Endothelial cell of umbilical vein (primary cell): ENCODE measurements around the gene SLC24A3. TPM values are rescaled to one million over a fixed set of nuclear protein-coding genes. Genes with fewer than 3 reads are reported as not detected.
A peak's percentile ranks its signal among the peaks of the same experiment; 100 is the strongest.

Experiments
- BruUV-seq: library from RNA; stranded (reverse); fragments of 400-500 nt; replicated peaks from 2 replicates; lab custom pipeline; 2021; lab: Mats Ljungman, UMichigan
- CTCF ChIA-PET: fragments of 300-600, 350-600 bp; sonication (Branson Sonifier 250); formaldehyde crosslinking; loops from one replicate; lab custom pipeline; 2021; ENCODE audit warnings: antibody characterized with exemption, inconsistent platforms; lab: Charles Lee
- POLR2A ChIA-PET: fragments of 300-600, 350-600 bp; sonication (Branson Sonifier 250); formaldehyde crosslinking; loops from one replicate; lab custom pipeline; 2021; ENCODE audit warnings: antibody characterized with exemption, inconsistent platforms; lab: Charles Lee
- DNase-seq: peaks from one replicate; pipeline ENCODE4 v3.0.0-alpha.2; 2011; ENCODE audit warnings: low read depth, low spot score
- FAIRE-seq: peaks from 2 replicates; lab custom pipeline; 2011; peaks lifted over from hg19 to GRCh38; lab: Jason Lieb, UNC
- H2AFZ ChIP-seq: 2 replicates; pipeline ENCODE4 v1.6.0; 2012; ENCODE audit warnings: low read depth, low read length, control low read depth, inconsistent platforms
- H3K27ac ChIP-seq: 2 replicates; pipeline ENCODE4 v1.5.1; 2011; ENCODE audit warnings: low read depth, mild to moderate bottlenecking, control low read depth, low read length, moderate library complexity; ENCODE audit not compliant: insufficient read depth
- H3K27me3 ChIP-seq, 2 experiments: 2 replicates each; pipeline versions ENCODE4 v1.6.0 to v1.6.1; 2011; ENCODE audit warnings: low read length in 2 of 2, mixed read lengths in 1 of 2; ENCODE audit not compliant: control insufficient read depth in 2 of 2, insufficient read depth in 2 of 2
- H3K36me3 ChIP-seq, 2 experiments: 2 replicates in 1 of 2; 3 replicates in 1 of 2; pipeline ENCODE4 v1.5.1; 2011; ENCODE audit warnings: low read length in 2 of 2, mild to moderate bottlenecking in 1 of 2, moderate library complexity in 1 of 2; ENCODE audit not compliant: control insufficient read depth in 2 of 2, insufficient read depth in 2 of 2; ENCODE audit errors: extremely low read depth in 1 of 2
- H3K4me1 ChIP-seq: 3 replicates; pipeline ENCODE4 v1.5.1; 2011; ENCODE audit warnings: mild to moderate bottlenecking, low read length; ENCODE audit not compliant: control insufficient read depth, insufficient read depth; ENCODE audit errors: extremely low read depth
- H3K4me2 ChIP-seq: 2 replicates; pipeline ENCODE4 v1.6.1; 2011; ENCODE audit warnings: low read length, control low read depth, mixed read lengths; ENCODE audit not compliant: insufficient read depth
- H3K4me3 ChIP-seq, 3 experiments: fragments of 200-600 bp in 1 of 3; sonication (generic), shearing (Covaris generic) in 1 of 3; replicated peaks in 1 of 3; 2 replicates each; pipeline ENCODE4 v1.5.1; 2011 to 2016; ENCODE audit warnings: control low read depth in 3 of 3, low read length in 3 of 3, mild to moderate bottlenecking in 2 of 3, inconsistent platforms in 1 of 3, low read depth in 1 of 3, moderate library complexity in 1 of 3; ENCODE audit not compliant: insufficient read depth in 1 of 3
- H3K79me2 ChIP-seq: 2 replicates; pipeline ENCODE4 v1.6.0; 2012; ENCODE audit warnings: low read length, inconsistent platforms; ENCODE audit not compliant: control insufficient read depth, insufficient read depth
- H3K9ac ChIP-seq: replicated peaks from 2 replicates; pipeline ENCODE3; 2011; ENCODE audit warnings: low read length, control low read depth; ENCODE audit not compliant: insufficient read depth; ENCODE audit errors: extremely low read depth
- H3K9me1 ChIP-seq: replicated peaks from 3 replicates; pipeline ENCODE4 v1.6.0; 2011; ENCODE audit warnings: mild to moderate bottlenecking, low read length; ENCODE audit not compliant: control insufficient read depth, insufficient read depth; ENCODE audit errors: extremely low read depth
- H3K9me3 ChIP-seq: replicated peaks from 2 replicates; pipeline ENCODE4 v1.5.1; 2012; ENCODE audit warnings: low read length, inconsistent platforms; ENCODE audit not compliant: control insufficient read depth, insufficient read depth
- H4K20me1 ChIP-seq: replicated peaks from 2 replicates; pipeline ENCODE3; 2011; ENCODE audit warnings: mild to moderate bottlenecking, low read length; ENCODE audit not compliant: control insufficient read depth, insufficient read depth; ENCODE audit errors: extremely low read depth
- CTCF ChIP-seq, 2 donors: IDR thresholded peaks; 1 replicate in 1 of 2; 2 replicates in 1 of 2; pipeline ENCODE4 v1.5.1; 2011; ENCODE audit warnings: low read length in 2 of 2, mild to moderate bottlenecking in 2 of 2, moderate library complexity in 2 of 2, control low read depth in 1 of 2, inconsistent platforms in 1 of 2, low read depth in 1 of 2; ENCODE audit not compliant: insufficient read depth in 1 of 2; ENCODE audit errors: extremely low read depth in 1 of 2
- EZH2 ChIP-seq: IDR thresholded peaks from 2 replicates; pipeline ENCODE4 v1.6.1; 2012; ENCODE audit warnings: borderline replicate concordance, low read depth, mild to moderate bottlenecking, moderate library complexity, low read length, inconsistent platforms; ENCODE audit not compliant: severe bottlenecking
- FOS ChIP-seq: IDR thresholded peaks from 2 replicates; pipeline ENCODE4 v1.6.1; 2011; ENCODE audit warnings: mild to moderate bottlenecking, low read length, moderate library complexity, borderline replicate concordance; ENCODE audit not compliant: insufficient read depth
- GATA2 ChIP-seq: IDR thresholded peaks from 2 replicates; pipeline ENCODE4 v1.7.0; 2011; ENCODE audit warnings: low read depth, mild to moderate bottlenecking, moderate library complexity, mixed read lengths, low read length; ENCODE audit not compliant: insufficient read length, insufficient read depth
- JUN ChIP-seq: IDR thresholded peaks from 2 replicates; pipeline ENCODE4 v1.6.1; 2011; ENCODE audit warnings: borderline replicate concordance, low read depth; ENCODE audit not compliant: insufficient read length, insufficient read depth
- MAX ChIP-seq: IDR thresholded peaks from 2 replicates; pipeline ENCODE4 v1.6.1; 2011; ENCODE audit not compliant: insufficient read depth, insufficient read length
- MYC ChIP-seq: IDR thresholded peaks from one replicate; pipeline ENCODE4 v1.6.1; 2011; ENCODE audit warnings: mild to moderate bottlenecking, low read depth, low read length
- POLR2A ChIP-seq: IDR thresholded peaks from 2 replicates; pipeline ENCODE4 v1.6.1; 2012; ENCODE audit warnings: low read depth, mild to moderate bottlenecking, control low read depth, low read length
- POLR2AphosphoS5 ChIP-seq: IDR thresholded peaks from 2 replicates; pipeline ENCODE4 v1.6.1; 2012; ENCODE audit warnings: low read depth, mild to moderate bottlenecking, control low read depth, low read length, moderate library complexity; ENCODE audit not compliant: insufficient read depth
- dilution Hi-C: fragments of 300-500 bp; cut with MboI; formaldehyde crosslinking; loops from one replicate; pipeline ENCODE4 v1.15.0; 2019; ENCODE audit warnings: low sequenced_read_pairs; ENCODE audit not compliant: extremely low pct_ligation_motif_present
- intact Hi-C: fragments of 100-400 bp; cut with micrococcal nuclease; formaldehyde crosslinking; loops from one replicate; pipeline ENCODE4 v1.10.0; 2022
- polyA plus RNA-seq, 4 experiments: library from polyadenylated mRNA; depleted of rRNA in 3 of 4; stranded (reverse) in 3 of 4; unstranded in 1 of 4; fragments of >200 nt; gene quantifications; 2 replicates each; pipeline versions ENCODE4 v1.2.1 to v1.2.3, GENCODE V29; 2011 to 2012; ENCODE audit warnings: missing spikeins in 1 of 4
- total RNA-seq: library from RNA; stranded (reverse); gene quantifications from 2 replicates; pipeline ENCODE4 v1.2.3, GENCODE V29; 2021

SLC24A3 gene
- total and polyA plus RNA-seq, 2 donors (not counting 3 experiments of a cell fraction or from before 2014, with no cell fraction given), result not detected

GRCh38 chr20:19583532-19584175, 371.2 kb downstream of the SLC24A3 start:
- H3K4me2 ChIP-seq, result no peak overlapping the region
- dilution Hi-C loops, result no loop called here
- H4K20me1 ChIP-seq, result no peaks in the 10 kb centered on the region
- DNase-seq, result peak; percentile 43
- intact Hi-C loops, result loop anchor here (1.0 to 2.0 kb wide), 2 partner anchors 951 to 1171 kb away; no protein-coding TSS in a partner anchor
- no peaks in the 10 kb centered on the region for H3K9me1 ChIP-seq
- TF ChIP-seq CTCF (IDR thresholded peaks at IDR 0.05; ENCODE audit: extremely low read depth in 1 of 2, insufficient read depth in 1 of 2, low read depth in 1 of 2, low read length in 2 of 2) (peak; percentile 71 to 74), MYC (no peak)
- no peak overlapping the region for H3K9ac ChIP-seq
- H3K4me3 ChIP-seq, result no peak overlapping the region
- H3K9me3 ChIP-seq, result no peaks in the 10 kb centered on the region
- ChIA-PET POLR2A (no interaction called here), CTCF (interaction anchor here (0.6 to 3.2 kb wide), 13 partner anchors 9 to 1170 kb away, joined by 3 to 30 read pairs (median 5); partner anchors contain the start of gene DTD1)
- no TSS peak for BruUV-seq
- H3K4me1 ChIP-seq, result no peaks in the 10 kb centered on the region
- H3K27me3 ChIP-seq, result no peaks in the 10 kb centered on the region
- no peak for FAIRE-seq
- H2AFZ ChIP-seq, result no peak overlapping the region
- no peak overlapping the region for H3K27ac ChIP-seq
- H3K36me3 ChIP-seq, result no peaks in the 10 kb centered on the region
- H3K79me2 ChIP-seq, result no peaks in the 10 kb centered on the region

GRCh38 chr20:19588241-19588640, 375.8 kb downstream of the SLC24A3 start:
- H3K36me3 ChIP-seq, result no peaks in the 10 kb centered on the region
- H3K4me3 ChIP-seq, result no peak overlapping the region
- FAIRE-seq (no peak), DNase-seq (no peak)
- H3K27ac ChIP-seq, result no peak overlapping the region
- intact Hi-C loops, result no loop called here
- no peak overlapping the region for H3K4me2 ChIP-seq
- H3K9me3 ChIP-seq, result no peaks in the 10 kb centered on the region
- no peaks in the 10 kb centered on the region for H3K79me2 ChIP-seq
- ChIA-PET POLR2A (no interaction called here), CTCF (interaction anchor here (0.8 to 1.0 kb wide), 2 partner anchors 16 to 40 kb away, joined by 3 to 5 read pairs; no protein-coding TSS in a partner anchor)
- dilution Hi-C loops, result no loop called here
- H4K20me1 ChIP-seq, result no peaks in the 10 kb centered on the region
- TF ChIP-seq POLR2A (no peak), MYC (no peak), JUN (no peak), FOS (no peak), EZH2 (no peak), CTCF (IDR thresholded peaks at IDR 0.05; ENCODE audit: extremely low read depth in 1 of 2, insufficient read depth in 1 of 2, low read depth in 1 of 2, low read length in 2 of 2) (no peak), GATA2 (no peak), MAX (no peak), POLR2AphosphoS5 (no peak)
- H3K9ac ChIP-seq, result no peak overlapping the region
- H3K9me1 ChIP-seq, result no peaks in the 10 kb centered on the region
- no peak overlapping the region for H2AFZ ChIP-seq
- no peaks in the 10 kb centered on the region for H3K27me3 ChIP-seq
- BruUV-seq, result no TSS peak
- no peaks in the 10 kb centered on the region for H3K4me1 ChIP-seq
